ENCODE measurements around the gene CCNL1. TPM values are rescaled to one million over a fixed set of nuclear protein-coding genes. Genes with fewer than 3 reads are reported as not detected.

The CCNL1 gene
- total RNA-seq, 2 donors from 2014 or later, result 97.4 to 128 TPM

- Mint-ChIP-seq H3K4me1 (peaks cover 62% of the 10 kb centered on the region), H3K36me3 (ENCODE audit: low read depth) (no peaks in the 10 kb centered on the region), H3K9me3 (no peaks in the 10 kb centered on the region), H3K27me3 (ENCODE audit: insufficient read depth) (no peaks in the 10 kb centered on the region), H3K27ac (peak overlapping the region; percentile 28), H3K4me3 (no peak overlapping the region)
- no peak overlapping the region for H3K27ac ChIP-seq (ENCODE audit: low read depth, low read length)
- H3K4me3 ChIP-seq (ENCODE audit: low read length), result no peak overlapping the region
- DNase-seq, result peak; percentile 64
- TF ChIP-seq, protein P1, sequence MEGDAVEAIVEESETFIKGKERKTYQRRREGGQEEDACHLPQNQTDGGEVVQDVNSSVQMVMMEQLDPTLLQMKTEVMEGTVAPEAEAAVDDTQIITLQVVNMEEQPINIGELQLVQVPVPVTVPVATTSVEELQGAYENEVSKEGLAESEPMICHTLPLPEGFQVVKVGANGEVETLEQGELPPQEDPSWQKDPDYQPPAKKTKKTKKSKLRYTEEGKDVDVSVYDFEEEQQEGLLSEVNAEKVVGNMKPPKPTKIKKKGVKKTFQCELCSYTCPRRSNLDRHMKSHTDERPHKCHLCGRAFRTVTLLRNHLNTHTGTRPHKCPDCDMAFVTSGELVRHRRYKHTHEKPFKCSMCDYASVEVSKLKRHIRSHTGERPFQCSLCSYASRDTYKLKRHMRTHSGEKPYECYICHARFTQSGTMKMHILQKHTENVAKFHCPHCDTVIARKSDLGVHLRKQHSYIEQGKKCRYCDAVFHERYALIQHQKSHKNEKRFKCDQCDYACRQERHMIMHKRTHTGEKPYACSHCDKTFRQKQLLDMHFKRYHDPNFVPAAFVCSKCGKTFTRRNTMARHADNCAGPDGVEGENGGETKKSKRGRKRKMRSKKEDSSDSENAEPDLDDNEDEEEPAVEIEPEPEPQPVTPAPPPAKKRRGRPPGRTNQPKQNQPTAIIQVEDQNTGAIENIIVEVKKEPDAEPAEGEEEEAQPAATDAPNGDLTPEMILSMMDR (conservative IDR thresholded peaks at IDR 0.05), result peak; percentile 69
- WGBS, 2 experiments (ENCODE audit: insufficient coverage in 1 of 2, insufficient read length in 1 of 2), result 82 to 93% methylated on average over 3 of the region's 3 CpGs
- H3K36me3 ChIP-seq (ENCODE audit: control insufficient read depth, insufficient read depth, low read length), result no peaks in the 10 kb centered on the region
- H3K9ac ChIP-seq (ENCODE audit: extremely low read depth, low read length, poor library complexity, severe bottlenecking), result no peak overlapping the region
- H3K4me1 ChIP-seq (ENCODE audit: control insufficient read depth, insufficient read depth, low read length), result peaks cover 7% of the 10 kb centered on the region
- H3K27me3 ChIP-seq (ENCODE audit: control insufficient read depth, insufficient read depth, low read length, poor library complexity, severe bottlenecking), result no peaks in the 10 kb centered on the region
- no peaks in the 10 kb centered on the region for H3K9me3 ChIP-seq (ENCODE audit: control insufficient read depth, low read length)
Observed at GRCh38 chr3:157113832-157114505, 46.0 kb downstream of the CCNL1 start.

DNA sequence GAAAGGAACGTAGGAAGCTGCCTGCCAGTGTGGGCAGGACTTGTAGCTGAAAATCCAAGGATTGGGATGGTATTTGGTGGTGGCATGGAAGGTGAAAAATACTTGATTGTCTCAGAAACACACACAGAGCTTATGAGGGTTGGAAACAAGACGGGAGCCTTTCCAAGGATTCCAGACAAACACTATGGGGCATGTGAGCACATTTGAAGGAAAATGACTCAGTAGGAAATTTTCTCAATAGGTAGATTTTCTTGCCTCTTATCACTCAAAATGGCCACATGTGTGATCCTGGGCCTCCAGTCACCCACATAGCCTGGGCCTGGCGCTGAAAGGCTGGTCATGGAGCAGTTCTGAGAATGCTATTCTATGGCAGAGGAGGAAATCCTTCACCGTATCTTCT, 47.4 kb downstream of the CCNL1 start:
- H3K4me3 ChIP-seq (ENCODE audit: low read length), result no peak overlapping the region
- H3K4me1 ChIP-seq (ENCODE audit: control insufficient read depth, insufficient read depth, low read length), result peaks cover 17% of the 10 kb centered on the region
- H3K36me3 Mint-ChIP-seq (ENCODE audit: low read depth), result no peaks in the 10 kb centered on the region
- H3K36me3 ChIP-seq (ENCODE audit: control insufficient read depth, insufficient read depth, low read length), result no peaks in the 10 kb centered on the region
- 93% methylated on average over 2 to 4 of the region's 4 CpGs for WGBS, 2 experiments (ENCODE audit: insufficient coverage in 1 of 2, insufficient read length in 1 of 2)
- no peaks in the 10 kb centered on the region for H3K9me3 ChIP-seq (ENCODE audit: control insufficient read depth, low read length)
- H3K27me3 ChIP-seq (ENCODE audit: control insufficient read depth, insufficient read depth, low read length, poor library complexity, severe bottlenecking), result no peaks in the 10 kb centered on the region
- no peak overlapping the region for H3K9ac ChIP-seq (ENCODE audit: extremely low read depth, low read length, poor library complexity, severe bottlenecking)
- no peaks in the 10 kb centered on the region for H3K9me3 Mint-ChIP-seq
- H3K27ac Mint-ChIP-seq, result no peak overlapping the region
- H3K4me1 Mint-ChIP-seq, result peaks cover 68% of the 10 kb centered on the region
- H3K27me3 Mint-ChIP-seq (ENCODE audit: insufficient read depth), result no peaks in the 10 kb centered on the region
- TF ChIP-seq, protein P1 (conservative IDR thresholded peaks at IDR 0.05), result no peak
- no peak for DNase-seq
- H3K4me3 Mint-ChIP-seq, result no peak overlapping the region
- no peak overlapping the region for H3K27ac ChIP-seq (ENCODE audit: low read depth, low read length)

GRCh38 chr3:157111518-157111917, 48.4 kb downstream of the CCNL1 start:
- 75 to 81% methylated on average over 1 to 2 of the region's 2 CpGs for WGBS, 2 experiments (ENCODE audit: insufficient coverage in 1 of 2, insufficient read length in 1 of 2)
- peaks cover 72% of the 10 kb centered on the region for H3K4me1 Mint-ChIP-seq
- peaks cover 20% of the 10 kb centered on the region for H3K4me1 ChIP-seq (ENCODE audit: control insufficient read depth, insufficient read depth, low read length)

More at GRCh38 chr3:157111518-157111917, 48.4 kb downstream of the CCNL1 start:
- H3K36me3 ChIP-seq (ENCODE audit: control insufficient read depth, insufficient read depth, low read length), result no peaks in the 10 kb centered on the region
- Mint-ChIP-seq H3K4me3 (no peak overlapping the region), H3K27ac (no peak overlapping the region), H3K9me3 (no peaks in the 10 kb centered on the region), H3K36me3 (ENCODE audit: low read depth) (no peaks in the 10 kb centered on the region), H3K27me3 (ENCODE audit: insufficient read depth) (no peaks in the 10 kb centered on the region)
- H3K27me3 ChIP-seq (ENCODE audit: control insufficient read depth, insufficient read depth, low read length, poor library complexity, severe bottlenecking), result no peaks in the 10 kb centered on the region
- H3K9ac ChIP-seq (ENCODE audit: extremely low read depth, low read length, poor library complexity, severe bottlenecking), result no peak overlapping the region
- no peak for DNase-seq
- H3K27ac ChIP-seq (ENCODE audit: low read depth, low read length), result no peak overlapping the region
- H3K4me3 ChIP-seq (ENCODE audit: low read length), result no peak overlapping the region
- H3K9me3 ChIP-seq (ENCODE audit: control insufficient read depth, low read length), result no peaks in the 10 kb centered on the region
- TF ChIP-seq, protein P1 (conservative IDR thresholded peaks at IDR 0.05), result no peak

Measured in endodermal cell (in vitro differentiated cells).